GM13977 (cell line): ENCODE measurements around the gene GPHN.

Experiments
- DNase-seq: peaks from one replicate; pipeline ENCODE4 v3.0.0; 2012; ENCODE audit warnings: low spot score
- in situ Hi-C: fragments of 300-500 bp; cut with MboI; formaldehyde crosslinking; loops from one replicate; pipeline ENCODE4 v1.12.0; 2022; ENCODE audit warnings: low sequenced_read_pairs, low pct_unique_long_range_greater_than_20kb, mixed read lengths, inconsistent platforms; ENCODE audit not compliant: unreplicated experiment
- TF ChIP-seq, protein P1 (sequence below): IDR thresholded peaks from 2 replicates; pipeline ENCODE4 v1.5.1; 2012; ENCODE audit warnings: mild to moderate bottlenecking, control low read depth; ENCODE audit not compliant: insufficient read depth; ENCODE audit errors: extremely low read depth, missing control alignments

GPHN gene

GRCh38 chr14:67133144-67133543, 625.2 kb downstream of the GPHN start:
- no peak for DNase-seq
- TF ChIP-seq, protein P1, sequence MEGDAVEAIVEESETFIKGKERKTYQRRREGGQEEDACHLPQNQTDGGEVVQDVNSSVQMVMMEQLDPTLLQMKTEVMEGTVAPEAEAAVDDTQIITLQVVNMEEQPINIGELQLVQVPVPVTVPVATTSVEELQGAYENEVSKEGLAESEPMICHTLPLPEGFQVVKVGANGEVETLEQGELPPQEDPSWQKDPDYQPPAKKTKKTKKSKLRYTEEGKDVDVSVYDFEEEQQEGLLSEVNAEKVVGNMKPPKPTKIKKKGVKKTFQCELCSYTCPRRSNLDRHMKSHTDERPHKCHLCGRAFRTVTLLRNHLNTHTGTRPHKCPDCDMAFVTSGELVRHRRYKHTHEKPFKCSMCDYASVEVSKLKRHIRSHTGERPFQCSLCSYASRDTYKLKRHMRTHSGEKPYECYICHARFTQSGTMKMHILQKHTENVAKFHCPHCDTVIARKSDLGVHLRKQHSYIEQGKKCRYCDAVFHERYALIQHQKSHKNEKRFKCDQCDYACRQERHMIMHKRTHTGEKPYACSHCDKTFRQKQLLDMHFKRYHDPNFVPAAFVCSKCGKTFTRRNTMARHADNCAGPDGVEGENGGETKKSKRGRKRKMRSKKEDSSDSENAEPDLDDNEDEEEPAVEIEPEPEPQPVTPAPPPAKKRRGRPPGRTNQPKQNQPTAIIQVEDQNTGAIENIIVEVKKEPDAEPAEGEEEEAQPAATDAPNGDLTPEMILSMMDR: no peak
- in situ Hi-C loops: no loop called here

DNA sequence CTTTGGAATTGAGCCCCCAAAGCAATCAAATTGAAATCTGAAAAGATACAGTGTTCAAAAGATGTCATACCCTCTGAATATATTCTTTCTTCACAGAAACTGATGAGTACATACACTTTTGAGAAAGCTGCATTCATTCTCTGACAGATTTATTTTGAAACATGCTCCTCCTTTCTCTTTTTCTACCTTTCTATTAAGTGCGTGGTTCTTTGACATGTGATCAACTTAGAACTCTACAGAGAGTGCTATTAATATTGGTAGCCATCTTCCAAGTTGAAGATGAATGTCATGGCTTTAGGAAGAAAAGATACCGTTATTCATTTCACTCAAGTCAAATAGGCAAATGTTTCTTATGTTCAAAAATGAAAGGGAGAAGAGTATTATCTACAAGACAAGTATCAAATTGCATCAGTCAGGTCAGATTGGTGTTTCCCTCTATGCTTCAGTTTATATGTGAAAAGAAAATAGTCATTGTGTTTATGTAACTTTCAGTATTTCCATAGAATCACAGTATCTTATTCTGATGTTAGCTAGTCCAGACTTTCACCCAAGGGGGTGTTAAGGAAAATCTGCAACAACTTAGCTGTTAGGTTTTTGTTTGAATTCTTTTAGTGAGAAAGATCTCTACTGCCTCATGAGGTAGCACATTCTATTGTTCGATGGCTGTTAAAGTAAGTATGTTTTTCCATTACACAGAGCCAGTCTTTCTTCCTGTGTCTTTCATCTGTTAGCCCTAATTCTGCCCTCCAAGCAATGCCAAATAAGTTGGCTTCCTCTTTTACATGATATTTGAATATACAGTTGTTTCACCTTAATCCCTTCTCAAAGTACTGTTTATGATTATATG, 625.9 kb downstream of the GPHN start:
- no peak for DNase-seq
- TF ChIP-seq, protein P1: no peak
- in situ Hi-C loops: no loop called here

GRCh38 chr14:67137744-67138371, 629.9 kb downstream of the GPHN start:
- in situ Hi-C loops: no loop called here
- peak; percentile 20 for DNase-seq
- TF ChIP-seq, protein P1: peak; percentile 46

- TF ChIP-seq, protein P1: no peak
- no peak for DNase-seq
- in situ Hi-C loops: no loop called here
Observed at GRCh38 chr14:67140556-67140955, 632.6 kb downstream of the GPHN start.

DNA sequence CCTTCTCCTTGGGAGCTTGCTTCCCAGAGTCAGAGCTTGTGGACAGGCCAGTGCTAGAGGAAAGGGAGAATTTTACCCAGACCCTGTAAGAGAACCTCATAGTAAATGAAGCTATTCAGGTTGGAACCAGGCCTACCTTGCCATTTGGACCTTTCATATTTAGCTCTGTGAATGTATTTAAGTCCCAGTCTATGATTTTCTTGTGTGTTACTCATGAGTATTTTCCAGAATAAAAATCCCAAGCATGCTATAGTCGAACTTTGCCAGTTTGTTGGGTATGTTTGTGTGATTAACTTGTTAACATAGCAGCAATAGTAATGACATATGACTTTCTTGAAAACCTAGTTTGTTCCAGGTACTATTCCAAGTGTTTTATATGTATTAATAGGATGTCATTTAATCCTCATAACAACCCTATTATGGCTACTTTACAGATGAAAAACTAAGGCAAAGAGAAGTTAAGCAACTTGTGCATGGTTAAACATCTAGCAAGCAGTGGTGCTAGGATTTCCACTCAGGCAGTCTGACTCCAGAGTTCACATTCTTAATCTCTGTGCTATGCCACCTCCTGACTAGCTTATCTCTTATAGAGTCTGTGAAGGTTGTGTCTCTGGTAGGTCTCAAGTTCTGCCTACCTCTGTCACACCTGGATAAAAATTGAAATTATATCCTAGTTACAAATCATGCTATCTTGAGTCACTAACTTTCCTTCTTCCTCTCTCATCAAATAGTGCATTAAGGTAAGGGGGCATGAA, 633.4 kb downstream of the GPHN start:
- TF ChIP-seq, protein P1: no peak
- in situ Hi-C loops: no loop called here
- DNase-seq: no peak

- TF ChIP-seq, protein P1: no peak
- DNase-seq: no peak
- in situ Hi-C loops: no loop called here
Observed at GRCh38 chr14:67151082-67151666, 643.2 kb downstream of the GPHN start.
